K562 (cell line): ENCODE data around the gene IRF5. TPM values are rescaled to one million over a fixed set of nuclear protein-coding genes. Genes with fewer than 3 reads are reported as not detected.

Source experiments
- ATAC-seq: fragments of 200-7000 bp; cut with Tn5 transposase; 3 replicates; pipeline ENCODE4 v1.9.1; 2020; ENCODE audit warnings: moderate library complexity
- BruUV-seq: library from RNA; stranded (reverse); fragments of 400-500 nt; replicated peaks from 2 replicates; lab custom pipeline; 2021; lab: Mats Ljungman, UMichigan
- CTCF ChIA-PET: fragments of 300-600 bp; formaldehyde crosslinking; extraction: SDS; loops from one replicate; lab custom pipeline; 2021; ENCODE audit warnings: low intra/inter-chr PET ratio; lab: Yijun Ruan, JAX
- POLR2A ChIA-PET: fragments of 300-600, 350-650 bp; sonication (Branson Sonifier 250); formaldehyde crosslinking; extraction: SDS; loops from one replicate; lab custom pipeline; 2021; ENCODE audit warnings: antibody characterized with exemption, inconsistent platforms; lab: Yijun Ruan, JAX
- DNase-seq, 4 experiments: peaks; one replicate each; pipeline versions ENCODE4 v3.0.0 to v3.0.0-alpha.2; 2011 to 2018; ENCODE audit warnings: low spot score in 3 of 4, mixed read lengths in 3 of 4; ENCODE audit errors: extremely low read depth in 1 of 4
- FAIRE-seq: peaks from 2 replicates; lab custom pipeline; 2011; peaks lifted over from hg19 to GRCh38; lab: Jason Lieb, UNC
- H2AFZ ChIP-seq: 2 replicates; pipeline ENCODE4 v1.6.0; 2011; ENCODE audit warnings: low read depth, low read length, control low read depth, inconsistent platforms
- H3K27ac ChIP-seq: fragments of 200-600 bp; 3 replicates; pipeline ENCODE4 v1.8.0; 2011; ENCODE audit warnings: low read depth, mild to moderate bottlenecking, control low read depth, inconsistent platforms, low read length, moderate library complexity, mixed read lengths; ENCODE audit errors: extremely low read depth
- H3K27me3 ChIP-seq, 2 experiments: fragments of 300-600 bp in 1 of 2; 2 replicates in 1 of 2; 3 replicates in 1 of 2; pipeline versions ENCODE4 v1.6.0 to v1.8.0; 2011; ENCODE audit warnings: inconsistent platforms in 2 of 2, low read length in 2 of 2, mild to moderate bottlenecking in 1 of 2, mixed read lengths in 1 of 2, moderate library complexity in 1 of 2; ENCODE audit not compliant: control insufficient read depth in 2 of 2, insufficient read depth in 2 of 2
- H3K36me3 ChIP-seq: fragments of 300-600 bp; 3 replicates; pipeline ENCODE4 v1.8.0; 2011; ENCODE audit warnings: mild to moderate bottlenecking, low read length, inconsistent platforms; ENCODE audit not compliant: control insufficient read depth, insufficient read depth
- H3K4me1 ChIP-seq, 2 experiments: fragments of 200-600 bp in 1 of 2; replicated peaks in 1 of 2; 2 replicates in 1 of 2; 3 replicates in 1 of 2; pipeline versions ENCODE4 v1.5.1 to v1.8.0; 2011; ENCODE audit warnings: inconsistent platforms in 2 of 2, low read length in 2 of 2, mild to moderate bottlenecking in 1 of 2, mixed read lengths in 1 of 2, moderate library complexity in 1 of 2; ENCODE audit not compliant: control insufficient read depth in 2 of 2, insufficient read depth in 2 of 2
- H3K4me2 ChIP-seq: 2 replicates; pipeline ENCODE4 v1.6.1; 2011; ENCODE audit warnings: low read length, control low read depth, inconsistent platforms, mixed read lengths; ENCODE audit not compliant: insufficient read depth
- H3K4me3 ChIP-seq: fragments of 200-600 bp; sonication (generic), shearing (Covaris generic); 2 replicates; pipeline ENCODE4 v1.5.1; 2016; ENCODE audit warnings: control low read depth, inconsistent platforms
- H3K79me2 ChIP-seq: fragments of 200-600 bp; 3 replicates; pipeline ENCODE4 v1.8.0; 2011; ENCODE audit warnings: low read length, inconsistent platforms; ENCODE audit not compliant: control insufficient read depth, insufficient read depth
- H3K9ac ChIP-seq, 2 experiments: 2 replicates each; pipeline versions ENCODE4 v1.6.0 to v1.6.1; 2011; ENCODE audit warnings: low read depth in 2 of 2, low read length in 2 of 2, control low read depth in 1 of 2, inconsistent platforms in 1 of 2, mild to moderate bottlenecking in 1 of 2, mixed read lengths in 1 of 2; ENCODE audit not compliant: insufficient read depth in 1 of 2
- H3K9me1 ChIP-seq: one replicate; pipeline ENCODE4 v1.6.0; 2011; ENCODE audit warnings: inconsistent platforms, mild to moderate bottlenecking, low read length, moderate library complexity; ENCODE audit not compliant: control insufficient read depth, insufficient read depth
- H3K9me3 ChIP-seq: replicated peaks from 2 replicates; pipeline ENCODE4 v1.5.1; 2011; ENCODE audit warnings: low read depth, low read length, inconsistent platforms; ENCODE audit not compliant: control insufficient read depth, insufficient read depth
- H4K20me1 ChIP-seq: replicated peaks from 2 replicates; pipeline ENCODE4 v1.6.1; 2011; ENCODE audit warnings: low read length, inconsistent platforms, mixed read lengths; ENCODE audit not compliant: control insufficient read depth, insufficient read depth
- CBX1 ChIP-seq: sonication (generic); IDR thresholded peaks from 2 replicates; pipeline ENCODE4 v1.6.1; 2016; ENCODE audit warnings: antibody characterized with exemption, low read depth, mild to moderate bottlenecking
- CBX3 ChIP-seq, 2 experiments: IDR thresholded peaks; 1 replicate in 1 of 2; 2 replicates in 1 of 2; pipeline ENCODE4 v1.6.1; 2012; ENCODE audit warnings: inconsistent platforms in 2 of 2, low read length in 2 of 2, borderline replicate concordance in 1 of 2, control low read depth in 1 of 2
- EGR1 ChIP-seq: fragments of 450-650 bp; conservative IDR thresholded peaks from 2 replicates; pipeline ENCODE4 v1.6.1; 2017; ENCODE audit warnings: mild to moderate bottlenecking
- NFE2L1 ChIP-seq: fragments of 450-650 bp; IDR thresholded peaks from 2 replicates; pipeline ENCODE4 v1.6.1; 2016; ENCODE audit warnings: missing genetic modification characterization, low read depth, mild to moderate bottlenecking, missing compliant biosample characterization, moderate library complexity, borderline replicate concordance
- PHF21A ChIP-seq: fragments of 450-650 bp; IDR thresholded peaks from 2 replicates; pipeline ENCODE4 v1.6.1; 2017; ENCODE audit warnings: low read depth, borderline replicate concordance
- ZNF75A ChIP-seq: fragments of 450-650 bp; formaldehyde crosslinking; IDR thresholded peaks from 2 replicates; pipeline ENCODE4 v1.4.0; 2020; ENCODE audit warnings: mild to moderate bottlenecking
- ZNF830 ChIP-seq: fragments of 250-450 bp; sonication (Bioruptor Pico); IDR thresholded peaks from 2 replicates; pipeline ENCODE4 v1.5.0; 2021; ENCODE audit warnings: mild to moderate bottlenecking
- WGBS: fragments of 100-300 bp; shearing (Covaris generic); methylation state at CpG from one replicate; pipeline ENCODE4 v1.1.6; 2016; ENCODE audit warnings: low coverage, mixed read lengths; ENCODE audit not compliant: insufficient coverage; ENCODE audit errors: missing lambda C conversion rate; 5-methylcytosine and 5-hydroxymethylcytosine counted together
- in situ Hi-C: fragments of 300-500 bp; cut with MboI; formaldehyde crosslinking; loops from 4 replicates; pipeline ENCODE4 v1.15.0; 2018; ENCODE audit warnings: inconsistent platforms, mixed read lengths
- intact Hi-C: fragments of 100-400 bp; cut with micrococcal nuclease; formaldehyde crosslinking; loops from 2 replicates; pipeline ENCODE4 v1.14.2; 2022
- polyA plus RNA-seq, 8 experiments: library from polyadenylated mRNA; depleted of rRNA in 4 of 8; stranded (reverse) in 5 of 8; unstranded in 3 of 8; fragments of >200 nt; fragmentation: Nextera tagmentation in 2 of 8; fragmentation: Illumina TruSeq in 1 of 8; extraction: Ambion mirVana in 2 of 8; extraction: Trizol in 1 of 8; gene quantifications; 2 replicates each; pipeline versions ENCODE4 v1.2.1 to v1.2.3, GENCODE V29; 2011 to 2014; ENCODE audit warnings: inconsistent platforms in 1 of 8, missing spikeins in 1 of 8
- total RNA-seq, 7 experiments: library from RNA; depleted of rRNA in 6 of 7; stranded (reverse); fragments of >200 nt in 6 of 7; fragmentation: Illumina TruSeq in 2 of 7; extraction: Trizol in 2 of 7; gene quantifications; 2 replicates each; pipeline versions ENCODE4 v1.2.1 to v1.2.3, GENCODE V29; 2011 to 2021; ENCODE audit warnings: low replicate concordance in 1 of 7
- TF ChIP-seq, protein P1 (sequence below): fragments of 450-650 bp; IDR thresholded peaks from 2 replicates; pipeline ENCODE4 v1.6.1; 2016
- TF ChIP-seq, protein P2 (sequence below): IDR thresholded peaks from 2 replicates; pipeline ENCODE4 v1.6.1; 2012; ENCODE audit warnings: low read depth, low read length, improper control_type of control experiment, borderline replicate concordance

Gene IRF5
- total and polyA plus RNA-seq, 9 of the 15 experiments (the other 6 are each of a cell fraction or from before 2014, with no cell fraction given) = 0.04 TPM; not detected in 8

DNA sequence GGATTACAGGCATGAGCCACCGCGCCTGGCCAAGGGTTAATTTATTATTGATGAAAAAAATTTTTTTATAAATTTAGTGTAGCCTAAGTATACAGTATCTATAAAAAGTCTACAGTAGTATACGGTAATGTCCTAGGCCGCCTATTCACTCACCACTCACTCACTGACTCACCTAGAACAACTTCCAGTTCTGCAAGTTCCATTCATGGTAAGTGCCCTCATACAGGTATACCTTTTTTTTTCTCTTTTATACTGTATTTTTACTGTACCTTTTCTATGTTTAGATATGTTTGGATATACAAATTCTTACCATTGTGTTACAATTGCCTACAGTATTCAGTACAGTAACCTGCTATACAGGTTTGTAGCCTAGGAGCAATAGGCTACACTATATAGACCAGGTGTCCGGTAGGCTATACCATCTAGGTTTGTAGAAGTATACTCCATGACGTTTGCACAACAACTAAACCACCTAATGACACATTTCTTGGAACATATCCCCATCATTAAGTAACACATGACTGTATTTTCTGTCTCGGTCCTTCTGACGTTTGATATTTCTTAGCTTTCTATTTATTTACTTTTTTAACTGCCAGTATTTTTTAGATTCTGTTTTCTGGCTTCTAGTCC is 23.4 kb downstream of the IRF5 start:
- Histone ChIP-seq H4K20me1 (no peaks in the 10 kb centered on the region), H3K27me3 (no peaks in the 10 kb centered on the region), H3K4me1 (no peaks in the 10 kb centered on the region), H2AFZ (no peak overlapping the region), H3K4me3 (no peak overlapping the region), H3K4me2 (no peak overlapping the region), H3K9ac (no peak overlapping the region), H3K9me1 (no peaks in the 10 kb centered on the region), H3K79me2 (no peaks in the 10 kb centered on the region), H3K9me3 (no peaks in the 10 kb centered on the region), H3K27ac (no peak overlapping the region), H3K36me3 (peaks cover 83% of the 10 kb centered on the region)
- BruUV-seq = no TSS peak
- DNase-seq (no peak), FAIRE-seq (no peak), ATAC-seq (no peak)
- intact Hi-C loops (no loop called here), in situ Hi-C loops (no loop called here)
- no peak for TF ChIP-seq EGR1
- no peak for TF ChIP-seq CBX3 (IDR thresholded peaks at IDR 0.05; ENCODE audit: borderline replicate concordance in 1 of 2, low read length in 2 of 2)
- TF ChIP-seq ZNF75A = no peak
- TF ChIP-seq, protein P1, sequence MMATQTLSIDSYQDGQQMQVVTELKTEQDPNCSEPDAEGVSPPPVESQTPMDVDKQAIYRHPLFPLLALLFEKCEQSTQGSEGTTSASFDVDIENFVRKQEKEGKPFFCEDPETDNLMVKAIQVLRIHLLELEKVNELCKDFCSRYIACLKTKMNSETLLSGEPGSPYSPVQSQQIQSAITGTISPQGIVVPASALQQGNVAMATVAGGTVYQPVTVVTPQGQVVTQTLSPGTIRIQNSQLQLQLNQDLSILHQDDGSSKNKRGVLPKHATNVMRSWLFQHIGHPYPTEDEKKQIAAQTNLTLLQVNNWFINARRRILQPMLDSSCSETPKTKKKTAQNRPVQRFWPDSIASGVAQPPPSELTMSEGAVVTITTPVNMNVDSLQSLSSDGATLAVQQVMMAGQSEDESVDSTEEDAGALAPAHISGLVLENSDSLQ = no peak
- TF ChIP-seq PHF21A = no peak
- WGBS = 90% methylated on average over 8 of the region's 8 CpGs
- CTCF ChIA-PET = no interaction called here
- POLR2A ChIA-PET = no interaction called here

DNA sequence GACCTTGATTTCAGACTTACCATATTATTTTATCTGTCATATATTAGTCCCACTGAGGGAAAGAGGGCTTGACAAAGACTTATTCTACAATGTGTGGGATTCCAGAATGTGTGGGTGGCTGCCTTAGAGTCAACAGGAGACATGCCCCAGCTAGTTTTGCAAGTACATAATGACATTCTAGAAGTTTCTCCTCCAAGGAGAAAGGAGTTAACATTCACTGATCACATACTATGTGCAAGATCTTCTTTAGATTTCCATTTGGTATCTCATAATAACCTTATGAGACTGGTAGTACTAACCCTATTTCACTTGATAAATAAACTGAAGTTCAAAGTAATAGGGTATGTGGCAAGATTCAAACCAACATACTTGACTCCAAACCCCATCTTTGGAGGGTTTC is 25.2 kb downstream of the IRF5 start:
- Histone ChIP-seq H3K4me2 (no peak overlapping the region), H3K4me3 (no peak overlapping the region), H3K36me3 (peaks cover 83% of the 10 kb centered on the region), H4K20me1 (no peaks in the 10 kb centered on the region), H3K9me3 (no peaks in the 10 kb centered on the region), H3K9ac (no peak overlapping the region), H3K27ac (no peak overlapping the region), H3K4me1 (no peaks in the 10 kb centered on the region), H2AFZ (no peak overlapping the region), H3K9me1 (no peaks in the 10 kb centered on the region), H3K27me3 (no peaks in the 10 kb centered on the region), H3K79me2 (no peaks in the 10 kb centered on the region)
- FAIRE-seq (no peak), DNase-seq (no peak), ATAC-seq (no peak)
- in situ Hi-C loops (no loop called here), intact Hi-C loops (no loop called here)
- no TSS peak for BruUV-seq
- POLR2A ChIA-PET = interaction anchor here (1.1 kb wide), 1 partner anchor 11 kb away, joined by 3 read pairs; no protein-coding TSS in a partner anchor
- CTCF ChIA-PET = no interaction called here
- TF ChIP-seq, protein P2, sequence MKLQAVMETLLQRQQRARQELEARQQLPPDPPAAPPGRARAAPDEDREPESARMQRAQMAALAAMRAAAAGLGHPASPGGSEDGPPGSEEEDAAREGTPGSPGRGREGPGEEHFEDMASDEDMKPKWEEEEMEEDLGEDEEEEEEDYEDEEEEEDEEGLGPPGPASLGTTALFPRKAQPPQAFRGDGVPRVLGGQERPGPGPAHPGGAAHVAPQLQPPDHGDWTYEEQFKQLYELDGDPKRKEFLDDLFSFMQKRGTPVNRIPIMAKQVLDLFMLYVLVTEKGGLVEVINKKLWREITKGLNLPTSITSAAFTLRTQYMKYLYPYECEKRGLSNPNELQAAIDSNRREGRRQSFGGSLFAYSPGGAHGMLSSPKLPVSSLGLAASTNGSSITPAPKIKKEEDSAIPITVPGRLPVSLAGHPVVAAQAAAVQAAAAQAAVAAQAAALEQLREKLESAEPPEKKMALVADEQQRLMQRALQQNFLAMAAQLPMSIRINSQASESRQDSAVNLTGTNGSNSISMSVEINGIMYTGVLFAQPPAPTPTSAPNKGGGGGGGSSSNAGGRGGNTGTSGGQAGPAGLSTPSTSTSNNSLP = no peak
- TF ChIP-seq ZNF830 (no peak), NFE2L1 (tag) (no peak), CBX1 (no peak)
